GM20000 (cell line): ENCODE results near the gene LSS.

Experiments
- DNase-seq: peaks from one replicate; pipeline ENCODE4 v3.0.0; 2012; ENCODE audit warnings: low spot score
- CTCF ChIP-seq: IDR thresholded peaks from 2 replicates; pipeline ENCODE4 v1.5.1; 2012; ENCODE audit warnings: mild to moderate bottlenecking, control low read depth; ENCODE audit errors: extremely low read depth, missing control alignments

The LSS gene

GRCh38 chr21:46221664-46222435 lies 6.7 kb downstream of the LSS start:
- DNase-seq: no peak
- TF ChIP-seq CTCF: no peak

- no peak for TF ChIP-seq CTCF
- no peak for DNase-seq
Observed at GRCh38 chr21:46220847-46221246, 7.7 kb downstream of the LSS start.

- no peak for DNase-seq
- TF ChIP-seq CTCF: no peak
Observed at GRCh38 chr21:46220275-46220810, 8.2 kb downstream of the LSS start.

GRCh38 chr21:46219591-46220239 lies 8.9 kb downstream of the LSS start:
- TF ChIP-seq CTCF: no peak
- no peak for DNase-seq

GRCh38 chr21:46218906-46219590 lies 9.5 kb downstream of the LSS start:
- DNase-seq: no peak
- TF ChIP-seq CTCF: no peak

- TF ChIP-seq CTCF: no peak
- DNase-seq: no peak
Observed at GRCh38 chr21:46217511-46218196, 10.9 kb downstream of the LSS start.
